NCI-H748 (cell line): ENCODE results near the gene TAF5L.
"Not testable (repeated sequence)": the region's sequence is repeated elsewhere in the genome, so short reads cannot be mapped to it uniquely, and the experiment has no call there.

Source experiments
- DNase-seq: peaks from one replicate; lab custom pipeline; 2025; ENCODE audit not compliant: unreplicated experiment; lab: John Stamatoyannopoulos, UW

The TAF5L gene

GRCh38 chr1:229608590-229608989 lies 17.3 kb downstream of the TAF5L start:
- DNase-seq: no peak

GRCh38 chr1:229607370-229607769 lies 18.6 kb downstream of the TAF5L start:
- no peak for DNase-seq

GRCh38 chr1:229603371-229604005 lies 22.4 kb downstream of the TAF5L start:
- DNase-seq: no peak

GRCh38 chr1:229600229-229600628 lies 25.7 kb downstream of the TAF5L start:
- DNase-seq: no peak

GRCh38 chr1:229599218-229599954 lies 26.5 kb downstream of the TAF5L start:
- DNase-seq: peak; percentile 28

- DNase-seq: no peak
Observed at GRCh38 chr1:229597877-229598276, 28.0 kb downstream of the TAF5L start.

- DNase-seq: no peak
Observed at GRCh38 chr1:229596925-229597699, 28.8 kb downstream of the TAF5L start.

GRCh38 chr1:229595876-229596275 lies 30.0 kb downstream of the TAF5L start:
- not testable (repeated sequence) for DNase-seq

- DNase-seq: no peak
Observed at GRCh38 chr1:229594227-229595008, 31.5 kb downstream of the TAF5L start.

GRCh38 chr1:229593800-229594199 lies 32.1 kb downstream of the TAF5L start:
- no peak for DNase-seq

GRCh38 chr1:229590119-229590518 lies 35.8 kb downstream of the TAF5L start:
- DNase-seq: no peak

- no peak for DNase-seq
Observed at GRCh38 chr1:229585338-229585737, 40.6 kb downstream of the TAF5L start.

GRCh38 chr1:229582715-229583114 lies 43.2 kb downstream of the TAF5L start:
- no peak for DNase-seq

- no peak for DNase-seq
Observed at GRCh38 chr1:229582011-229582694, 43.8 kb downstream of the TAF5L start.

- no peak for DNase-seq
Observed at GRCh38 chr1:229581485-229581884, 44.4 kb downstream of the TAF5L start.

GRCh38 chr1:229579059-229579673 lies 46.8 kb downstream of the TAF5L start:
- peak; percentile 74 for DNase-seq

- no peak for DNase-seq
Observed at GRCh38 chr1:229578168-229579058, 47.5 kb downstream of the TAF5L start.

GRCh38 chr1:229574679-229575442 lies 51.1 kb downstream of the TAF5L start:
- no peak for DNase-seq
